HG03558 (cell line): ENCODE data around the gene TMEM163.
"Not testable (repeated sequence)": the region's sequence is repeated elsewhere in the genome, so short reads cannot be mapped to it uniquely, and the experiment has no call there.

Experiments
- ATAC-seq: cut with Tn5 transposase; IDR thresholded peaks from one replicate; pipeline ENCODE4 v1.9.1; 2021; ENCODE audit warnings: moderate number of reproducible peaks; ENCODE audit not compliant: unreplicated experiment; ENCODE audit errors: extremely low read depth

The TMEM163 gene

DNA sequence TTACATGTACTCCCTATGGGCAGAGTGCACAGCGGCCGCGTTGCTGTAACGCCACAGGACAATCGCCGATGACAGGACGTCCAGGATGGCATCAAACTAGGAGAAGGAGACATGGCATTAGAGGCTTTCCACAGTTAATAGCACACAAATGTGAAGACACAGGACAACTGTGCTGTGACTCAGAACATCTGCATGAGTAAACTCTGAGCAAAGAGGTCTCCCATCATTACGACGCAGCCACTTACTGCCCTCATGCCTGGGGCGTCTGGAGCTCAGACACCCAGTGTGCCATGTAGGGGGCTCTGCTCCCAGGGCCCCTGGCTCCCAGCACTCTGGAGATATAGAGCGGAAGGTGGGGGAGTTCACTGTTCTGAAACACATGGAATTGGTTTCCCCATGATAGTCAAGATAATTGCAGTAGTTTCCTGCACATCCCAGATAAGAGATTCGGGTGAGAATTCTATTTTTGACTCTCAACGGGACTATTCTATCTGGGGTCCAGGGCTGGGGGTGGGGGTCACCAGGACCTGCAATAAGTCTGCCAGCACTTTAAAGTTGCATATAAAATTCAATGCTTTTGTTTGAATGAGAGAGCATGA lies 168.1 kb downstream of the TMEM163 start:
- no peak for ATAC-seq

DNA sequence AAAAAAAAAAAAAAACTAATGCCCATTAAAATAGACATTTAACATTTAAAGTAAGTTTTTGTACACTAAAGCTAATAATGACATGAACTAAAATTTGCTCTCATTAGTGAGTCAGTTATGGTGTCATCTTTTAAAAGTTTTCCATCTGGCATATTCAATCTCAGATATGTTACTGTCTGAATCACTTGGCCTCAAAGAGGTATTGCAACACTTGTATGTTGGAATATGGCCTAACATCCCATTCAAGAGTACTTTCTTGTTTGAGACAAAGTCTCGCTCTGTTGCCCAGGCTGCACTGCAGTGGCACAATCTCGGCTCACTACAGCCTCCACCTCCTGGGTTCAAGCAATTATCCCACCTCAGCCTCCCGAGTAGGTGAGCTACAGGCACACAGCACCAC lies 169.7 kb downstream of the TMEM163 start:
- no peak for ATAC-seq

DNA sequence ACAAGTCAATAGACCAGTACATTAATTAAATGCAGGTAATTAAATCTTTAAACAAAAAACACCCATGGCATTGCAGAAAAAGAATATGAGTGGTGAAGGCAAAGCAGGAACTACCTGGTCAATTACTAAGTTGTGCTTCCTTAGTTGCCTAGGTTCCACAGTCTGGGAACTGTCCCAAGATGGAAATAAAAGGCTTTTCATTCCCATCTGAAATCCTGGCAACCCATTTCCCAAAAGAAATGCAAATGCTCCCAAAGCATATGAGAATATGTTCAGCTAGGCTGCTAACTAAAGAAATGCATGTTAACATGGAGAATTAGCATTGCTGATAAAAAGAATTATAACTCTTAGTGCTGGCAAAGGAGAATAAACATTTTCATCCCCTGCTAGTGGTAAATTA lies 177.8 kb downstream of the TMEM163 start:
- no peak for ATAC-seq

DNA sequence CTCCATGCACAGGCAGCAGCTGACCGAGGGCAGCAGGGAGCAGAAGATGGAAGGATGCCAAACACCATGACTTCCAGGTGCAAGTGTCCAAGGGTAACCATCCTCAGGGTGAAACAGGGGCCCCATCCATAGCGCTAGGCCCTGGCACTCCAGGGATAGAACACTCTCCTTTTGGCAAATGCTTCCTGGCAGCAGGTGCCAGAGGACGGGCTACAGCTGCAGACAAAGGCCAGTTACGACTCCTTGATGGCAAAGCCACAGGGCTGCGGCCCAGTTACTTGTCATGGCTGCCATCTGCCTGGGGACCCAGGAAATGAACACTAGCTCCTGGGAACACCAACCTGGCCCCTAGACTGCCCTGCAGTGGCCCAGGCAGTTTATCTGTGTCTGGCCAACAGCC lies 178.8 kb downstream of the TMEM163 start:
- no peak for ATAC-seq

DNA sequence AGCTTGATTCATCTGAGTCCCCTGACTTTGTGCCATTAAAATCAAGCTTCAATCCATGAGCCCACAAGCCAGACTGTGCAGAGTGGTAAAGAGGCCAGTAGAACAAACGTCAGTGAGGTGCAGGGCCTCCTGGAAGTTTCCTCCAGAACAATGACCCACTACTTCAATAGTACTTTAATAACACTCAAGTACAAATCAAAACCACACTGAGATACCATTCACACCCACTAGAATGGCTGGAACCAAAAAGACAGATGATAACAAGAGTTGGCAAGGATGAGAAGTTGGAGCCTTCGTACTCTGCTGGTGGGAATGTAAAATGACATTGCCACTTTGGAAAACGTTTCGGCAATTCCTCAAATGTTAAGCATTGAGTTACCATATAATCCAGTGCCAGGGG lies 181.1 kb downstream of the TMEM163 start:
- ATAC-seq, result no peak

DNA sequence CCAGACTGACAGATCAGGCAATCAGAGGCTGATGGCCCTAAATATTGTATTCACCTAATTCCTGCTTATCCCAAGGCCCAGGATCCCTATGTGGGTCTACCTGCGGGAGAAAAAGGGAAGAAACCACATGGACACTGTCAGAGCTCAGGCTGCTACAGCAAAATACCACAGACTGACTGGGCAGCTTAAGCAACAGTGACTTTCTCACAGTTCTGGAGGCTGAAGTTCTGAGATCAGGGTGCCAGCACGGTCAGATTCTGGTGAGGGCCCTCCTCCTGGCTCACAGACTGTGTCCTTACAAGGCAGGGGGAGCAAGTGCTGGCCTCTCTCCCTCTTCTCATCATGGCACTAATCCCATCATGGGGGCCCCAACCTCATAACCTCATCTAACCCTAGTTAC lies 181.7 kb downstream of the TMEM163 start:
- no peak for ATAC-seq

DNA sequence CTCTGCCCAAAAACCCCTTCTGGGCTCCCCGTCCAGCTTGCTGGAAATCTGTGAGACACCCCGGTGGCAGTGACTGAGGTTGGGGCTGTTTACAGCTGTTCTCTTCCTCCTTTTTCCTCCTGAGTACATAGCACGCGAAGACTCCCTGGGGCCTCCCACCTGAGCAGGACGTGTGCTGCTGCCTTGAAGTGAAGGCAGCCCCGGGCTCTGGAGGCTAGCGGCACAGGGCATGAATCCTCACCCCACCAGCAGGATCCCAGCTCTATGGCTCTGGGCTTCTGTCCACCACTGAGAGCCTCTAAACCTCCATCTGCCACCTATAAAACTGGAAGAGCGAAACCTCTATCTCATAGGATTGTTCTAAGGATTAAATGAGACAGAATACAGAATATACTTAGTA lies 182.5 kb downstream of the TMEM163 start:
- ATAC-seq, result no peak

DNA sequence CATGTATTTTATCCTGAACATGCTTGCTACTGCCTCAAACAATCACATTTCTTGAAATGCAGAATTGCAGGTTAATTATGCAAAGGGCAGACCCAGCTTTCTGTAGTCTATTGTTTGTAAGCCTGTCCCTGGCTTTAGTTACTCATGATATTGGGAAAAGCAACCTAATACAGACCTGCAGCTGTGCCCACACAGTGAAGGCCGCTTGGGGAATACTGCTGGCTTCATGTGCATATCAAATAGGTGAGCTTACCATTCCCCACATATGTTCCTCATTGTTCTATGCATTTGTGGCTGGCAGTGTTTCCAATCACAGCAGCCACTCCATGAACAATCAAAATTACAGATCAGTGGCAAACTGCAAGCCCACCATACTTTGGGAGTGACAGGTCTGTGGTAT lies 186.3 kb downstream of the TMEM163 start:
- no peak for ATAC-seq

DNA sequence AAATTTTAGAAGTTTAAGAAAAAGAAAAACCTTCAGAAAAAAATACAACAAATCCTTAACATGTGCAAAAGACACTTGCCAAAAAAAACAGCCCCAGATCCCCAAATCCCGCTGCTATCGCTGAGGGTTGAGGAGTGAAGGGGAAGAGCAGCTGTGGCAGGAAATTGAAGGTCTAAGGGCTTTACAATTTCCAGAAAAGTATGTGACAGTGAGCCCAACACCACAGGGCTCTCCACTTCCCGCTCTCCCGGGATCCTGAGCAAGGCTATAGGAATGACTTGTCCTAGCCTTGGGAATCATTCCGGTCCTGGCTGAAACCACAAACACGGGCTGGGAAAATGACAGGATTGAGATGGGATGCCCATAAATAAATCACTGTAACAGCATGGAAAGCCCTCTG lies 191.4 kb downstream of the TMEM163 start:
- ATAC-seq, result no peak

DNA sequence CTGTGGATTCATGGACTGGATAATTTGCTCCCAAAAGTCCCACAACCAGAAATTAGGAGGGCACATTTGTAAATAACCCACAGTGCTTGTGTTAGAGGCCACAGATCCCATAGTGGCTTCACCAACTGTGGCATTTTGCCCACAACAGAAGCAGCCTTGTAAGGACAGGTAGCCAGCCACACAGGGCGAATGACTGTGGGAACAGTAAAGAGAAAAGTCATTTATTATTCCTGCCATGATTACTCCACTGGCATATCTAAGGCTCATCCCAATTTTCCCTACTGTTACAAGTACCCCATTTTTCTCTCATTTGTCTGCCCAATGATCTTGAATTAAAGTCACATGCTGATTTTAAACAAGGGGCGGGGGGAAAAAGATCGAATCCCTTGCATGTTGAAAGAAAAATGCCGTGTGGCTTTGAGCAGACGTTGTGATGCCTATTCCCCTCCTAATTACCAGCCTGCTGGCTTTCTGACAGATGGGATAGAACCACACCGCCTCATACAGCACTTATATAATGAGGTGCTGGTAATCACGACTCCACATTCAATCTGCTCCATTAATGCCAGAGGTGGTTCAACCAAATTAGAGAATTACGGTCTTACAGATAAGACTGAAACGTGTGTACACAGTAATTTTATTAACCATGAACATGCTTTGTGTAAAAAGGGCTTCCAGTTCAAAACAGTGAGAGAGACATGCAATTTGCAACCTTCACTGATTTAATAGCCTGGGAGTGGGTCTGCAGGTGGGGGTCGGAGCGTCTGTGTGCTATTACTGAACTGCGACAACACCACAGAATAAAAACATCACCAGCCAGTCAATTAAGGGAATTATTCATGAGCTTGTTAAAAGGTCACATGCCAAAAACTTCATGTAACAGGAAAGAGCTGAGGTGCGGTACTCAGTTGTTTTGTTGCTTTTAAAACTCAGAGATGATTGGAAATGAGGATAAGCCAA lies 196.0 kb downstream of the TMEM163 start:
- no peak for ATAC-seq

DNA sequence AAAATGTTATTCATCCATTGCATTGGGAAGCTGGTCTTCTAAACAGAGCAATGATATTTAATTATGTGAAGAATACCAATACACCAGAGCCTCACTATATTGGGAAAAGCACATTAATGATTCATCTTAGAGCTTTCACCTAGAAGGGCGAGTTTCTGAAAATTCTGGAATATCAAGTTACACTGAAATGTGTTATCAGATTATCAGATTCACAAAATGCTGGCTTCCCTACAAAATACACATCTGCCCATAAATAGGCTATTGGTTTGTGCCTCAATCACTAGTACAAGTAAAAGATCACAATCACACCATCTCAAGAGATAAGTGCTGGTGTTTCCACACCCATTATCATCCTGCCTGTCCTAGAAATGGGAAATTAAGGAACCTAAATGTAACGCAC lies 200.7 kb downstream of the TMEM163 start:
- no peak for ATAC-seq

DNA sequence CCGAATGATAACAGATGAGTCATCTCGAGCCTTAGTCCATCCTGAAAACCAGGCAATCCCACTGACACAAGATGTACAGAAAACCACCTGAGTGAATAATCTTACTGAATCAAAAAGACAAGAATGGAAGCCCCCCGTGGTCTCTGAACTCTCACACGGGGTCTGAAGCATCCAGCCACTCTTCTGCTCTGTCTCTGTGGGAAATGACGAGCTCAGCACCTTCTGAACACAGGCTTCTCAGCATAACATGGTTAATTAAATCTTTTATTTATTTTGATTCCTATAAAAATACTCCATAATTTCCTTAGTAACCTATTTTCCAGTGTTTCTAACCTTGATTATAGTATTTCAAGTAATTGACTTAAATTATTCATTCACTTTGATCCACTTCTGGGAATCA lies 203.7 kb downstream of the TMEM163 start:
- ATAC-seq, result no peak

DNA sequence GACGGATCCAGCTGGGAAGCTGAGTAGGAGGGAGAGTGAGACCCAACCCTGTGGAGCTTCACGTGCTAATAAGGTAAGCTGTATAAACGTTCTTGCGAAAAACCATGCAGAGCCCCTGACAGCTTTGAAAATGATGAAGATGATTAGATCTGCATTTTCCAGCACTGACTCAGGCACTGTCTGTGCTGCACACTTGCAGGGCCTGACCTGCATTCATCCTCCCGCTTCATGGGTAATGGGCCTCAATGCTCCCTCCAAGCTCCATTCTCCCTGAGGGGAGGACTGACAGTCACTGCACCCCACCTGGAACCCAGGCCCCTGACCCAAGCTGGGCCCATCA lies 205.4 kb downstream of the TMEM163 start:
- ATAC-seq, result no peak

DNA sequence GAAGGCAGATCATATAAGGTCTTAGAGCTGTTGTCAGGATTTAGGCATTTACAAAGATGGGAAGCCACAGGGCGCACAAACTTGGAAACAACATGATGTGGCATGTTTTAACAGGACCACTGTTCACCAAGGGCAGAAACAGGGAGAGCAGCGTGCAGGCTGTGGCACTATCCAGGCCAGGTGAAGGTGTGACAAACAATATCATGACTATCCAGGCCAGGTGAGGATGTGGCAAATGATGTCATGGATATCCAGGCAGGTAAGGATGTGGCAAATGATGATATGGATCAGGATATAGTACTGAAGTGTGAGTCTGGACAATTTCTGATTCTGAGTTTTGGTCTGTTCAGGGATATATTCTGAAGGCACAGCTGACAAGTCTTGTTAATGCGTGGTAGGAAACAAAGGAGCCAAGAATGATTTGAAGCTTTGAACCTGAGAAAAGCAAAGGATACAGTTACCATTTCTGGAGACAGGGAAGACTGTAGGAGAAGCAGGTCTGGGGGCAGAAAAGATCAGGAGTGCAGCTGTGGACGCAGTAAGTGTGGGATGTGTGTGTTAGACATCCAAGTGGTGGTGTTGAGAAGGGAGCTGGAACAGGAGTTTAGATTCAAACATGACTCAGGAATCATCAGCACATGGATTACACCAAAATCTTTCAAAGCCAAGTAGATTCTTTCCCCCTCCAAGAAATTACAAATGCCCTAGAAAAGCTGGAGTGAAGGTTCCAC lies 205.9 kb downstream of the TMEM163 start:
- ATAC-seq, result no peak

DNA sequence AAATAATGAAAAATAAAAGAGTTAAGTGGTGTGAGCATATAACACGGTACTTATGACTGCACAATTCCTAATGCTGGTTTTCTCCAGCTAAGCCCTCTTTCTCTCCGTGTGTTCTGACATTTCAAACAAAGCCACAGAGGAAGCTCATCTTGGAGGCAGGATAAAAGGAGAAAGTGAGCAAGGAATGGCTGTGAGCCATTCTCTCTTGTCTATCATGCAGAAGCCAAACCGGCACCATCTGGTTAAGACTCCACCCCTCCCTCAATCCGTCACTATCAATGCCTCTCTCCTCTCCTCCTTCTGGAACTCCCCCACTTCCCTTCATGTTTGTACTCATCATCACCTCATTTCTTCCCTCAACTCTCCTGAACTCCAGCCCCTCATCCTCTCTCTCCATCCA lies 210.4 kb downstream of the TMEM163 start:
- ATAC-seq, result no peak

DNA sequence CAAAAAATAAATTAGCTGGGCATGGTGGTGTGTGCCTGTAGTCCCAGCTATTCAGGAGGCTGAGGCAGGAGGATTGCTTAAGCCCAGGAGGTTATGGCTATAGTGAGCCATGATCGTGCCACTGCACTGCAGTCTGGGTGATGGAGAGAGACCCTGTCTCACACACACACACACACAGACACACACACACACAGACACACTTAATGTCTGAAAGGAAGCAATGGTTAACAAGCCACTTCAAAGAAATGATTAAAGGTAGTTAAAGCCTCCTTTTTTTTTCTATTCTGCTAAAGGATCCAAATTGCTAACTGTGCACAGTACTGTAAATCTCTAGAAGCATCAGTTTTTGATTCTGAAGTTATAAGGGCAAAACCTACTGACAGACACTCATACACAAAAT lies 211.1 kb downstream of the TMEM163 start:
- no peak for ATAC-seq

DNA sequence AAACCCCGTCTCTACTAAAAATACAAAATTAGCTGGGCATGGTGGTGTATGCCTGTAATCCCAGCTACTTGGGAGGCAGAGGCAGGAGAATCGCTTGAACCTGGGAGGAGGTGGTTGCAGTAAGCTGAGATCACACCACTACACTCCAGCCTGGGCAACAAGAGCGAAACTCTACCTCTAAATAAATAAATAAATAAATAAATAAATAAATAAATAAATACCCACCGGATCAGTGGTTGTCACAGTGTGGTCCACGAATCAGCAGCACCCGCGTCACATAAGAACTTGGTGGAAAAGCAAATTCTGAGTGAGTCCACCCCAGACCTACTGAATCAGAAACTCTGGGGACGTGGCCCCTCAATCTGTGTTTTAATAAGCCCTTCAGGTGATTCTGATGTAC lies 211.6 kb downstream of the TMEM163 start:
- not testable (repeated sequence) for ATAC-seq

DNA sequence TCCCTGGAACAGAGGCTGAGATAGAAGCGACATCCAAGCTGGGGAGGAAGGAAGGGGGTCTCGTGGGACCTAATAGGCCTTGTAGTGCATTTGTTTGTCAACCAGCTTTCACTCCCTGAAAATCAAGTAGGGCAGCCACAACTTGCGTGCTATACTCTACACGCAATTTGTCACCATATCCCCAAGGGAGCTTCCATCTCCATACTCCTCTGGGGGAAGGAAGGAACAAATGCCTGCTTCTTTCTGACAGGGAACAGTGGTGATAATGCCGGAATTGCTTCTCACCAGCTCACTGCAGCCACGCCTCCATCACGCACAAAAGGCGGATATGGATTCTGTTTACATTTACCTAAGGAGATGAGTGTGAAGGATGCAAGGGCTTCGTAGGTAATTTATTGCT lies 213.4 kb downstream of the TMEM163 start:
- no peak for ATAC-seq

DNA sequence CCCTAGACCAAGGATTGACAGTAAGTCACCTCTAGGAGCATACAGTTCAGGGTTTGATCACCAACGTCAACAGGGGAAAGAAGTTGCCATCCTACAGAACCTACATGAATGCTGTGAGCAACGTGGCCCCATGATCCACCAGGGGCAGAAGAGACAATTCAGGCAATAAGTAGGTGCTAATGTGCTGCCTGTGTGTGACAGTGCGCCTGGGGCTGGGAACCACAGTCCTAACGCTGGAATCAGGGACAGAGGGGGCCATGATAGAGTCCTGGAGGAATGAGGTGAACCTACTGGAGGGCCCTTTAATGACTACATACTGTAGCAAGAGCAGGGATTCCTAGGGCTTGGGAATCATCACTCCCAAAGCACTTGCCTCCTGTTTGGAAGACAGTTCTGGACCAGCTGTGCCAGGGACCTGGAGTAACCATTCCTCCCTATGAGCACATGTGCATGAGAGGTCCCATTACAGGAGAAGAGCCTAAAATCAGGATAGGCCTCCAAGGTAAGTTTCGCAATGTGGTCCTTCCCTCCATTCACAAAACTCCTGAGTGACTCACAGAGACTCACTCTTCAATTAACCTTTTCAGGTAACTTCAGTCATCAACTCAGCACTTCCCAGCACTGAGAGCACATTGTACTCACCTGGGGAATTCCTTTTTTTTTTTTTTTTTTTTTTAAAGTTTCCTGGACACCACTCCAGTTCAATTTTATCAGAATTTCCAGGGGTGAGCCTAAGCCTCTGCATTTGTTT lies 214.0 kb downstream of the TMEM163 start:
- ATAC-seq, result no peak

DNA sequence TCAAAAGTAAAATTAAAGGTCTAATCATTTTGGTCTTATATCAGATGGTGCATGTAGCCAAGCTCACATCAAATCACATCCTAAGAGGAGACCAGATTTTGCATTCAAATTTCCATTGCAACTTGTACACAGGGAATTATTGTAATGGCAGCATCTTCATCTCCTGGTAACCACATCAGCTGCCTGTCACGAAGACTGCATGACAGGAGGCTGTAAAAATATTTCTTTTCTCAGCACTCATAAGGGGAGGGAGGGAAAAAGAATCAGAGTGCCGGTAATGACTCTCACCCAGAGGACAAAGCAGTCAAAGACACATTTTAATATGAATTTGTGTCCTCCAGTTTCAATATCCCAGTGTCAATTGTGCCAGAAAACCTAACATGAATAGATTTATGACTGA lies 216.7 kb downstream of the TMEM163 start:
- ATAC-seq, result no peak
